Measurements from ENCODE around the gene PLCB4. TPM values are rescaled to one million over a fixed set of nuclear protein-coding genes. Genes with fewer than 3 reads are reported as not detected.
A peak's percentile ranks its signal among the peaks of the same experiment; 100 is the strongest.

PLCB4 gene
- total RNA-seq, 1 donor from 2014 or later = 1.1 TPM

DNA sequence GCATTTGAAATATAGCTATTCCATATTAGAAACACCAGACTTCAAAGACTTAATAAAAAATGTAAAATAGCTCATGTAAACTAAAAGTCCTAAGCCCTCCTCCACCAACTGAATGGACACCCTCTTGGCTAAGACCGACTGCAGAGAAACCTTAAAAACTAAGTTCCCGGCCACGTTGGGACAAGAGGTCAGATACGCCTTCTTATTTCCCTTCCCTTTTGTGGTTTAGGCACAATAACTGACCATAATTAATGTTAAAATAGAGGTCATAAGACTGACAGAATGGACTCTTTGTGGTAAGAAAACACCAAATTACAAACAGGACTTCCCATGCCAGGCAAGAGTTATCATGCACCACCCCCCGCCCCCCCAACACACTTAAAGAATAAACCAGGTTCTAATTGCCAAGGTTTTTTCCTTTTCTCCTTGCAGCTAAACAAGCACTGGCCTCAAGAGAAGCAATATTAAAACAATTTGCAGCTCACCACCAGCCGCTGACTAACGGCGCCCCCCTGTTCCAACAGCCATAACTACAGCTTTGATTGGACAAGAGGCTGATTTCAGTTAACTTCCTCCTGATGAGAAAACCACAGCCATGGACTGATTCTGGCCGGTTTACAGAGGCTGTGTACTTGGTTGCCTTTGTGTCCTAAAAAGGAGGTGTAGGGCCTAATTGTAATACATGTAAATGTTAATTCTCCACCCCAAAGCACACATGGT is 434.8 kb downstream of the PLCB4 start:
- ATAC-seq = no peak

- ATAC-seq = no peak
Measured at GRCh38 chr20:9506280-9506821, 437.5 kb downstream of the PLCB4 start.

DNA sequence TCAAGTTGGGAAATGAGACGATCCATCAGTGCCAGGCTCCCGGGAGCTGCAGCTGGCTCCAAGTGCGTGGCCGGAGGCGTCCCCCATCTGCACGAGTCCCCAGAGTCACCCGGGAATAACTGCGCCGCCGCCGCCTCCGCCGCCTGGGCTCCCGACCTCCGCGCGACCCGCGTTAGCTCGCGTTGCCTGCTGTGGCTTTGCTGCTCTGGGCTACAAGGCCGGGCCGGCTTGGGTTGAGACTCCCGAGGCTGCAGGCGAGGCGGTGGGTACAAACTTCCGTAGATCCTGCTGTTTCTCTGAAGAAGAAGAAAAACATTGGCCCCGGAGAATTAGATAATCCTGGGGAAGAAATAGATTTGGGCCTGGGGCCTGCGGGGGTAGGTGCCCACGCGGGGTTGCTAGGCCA is 438.1 kb downstream of the PLCB4 start:
- ATAC-seq = no peak

DNA sequence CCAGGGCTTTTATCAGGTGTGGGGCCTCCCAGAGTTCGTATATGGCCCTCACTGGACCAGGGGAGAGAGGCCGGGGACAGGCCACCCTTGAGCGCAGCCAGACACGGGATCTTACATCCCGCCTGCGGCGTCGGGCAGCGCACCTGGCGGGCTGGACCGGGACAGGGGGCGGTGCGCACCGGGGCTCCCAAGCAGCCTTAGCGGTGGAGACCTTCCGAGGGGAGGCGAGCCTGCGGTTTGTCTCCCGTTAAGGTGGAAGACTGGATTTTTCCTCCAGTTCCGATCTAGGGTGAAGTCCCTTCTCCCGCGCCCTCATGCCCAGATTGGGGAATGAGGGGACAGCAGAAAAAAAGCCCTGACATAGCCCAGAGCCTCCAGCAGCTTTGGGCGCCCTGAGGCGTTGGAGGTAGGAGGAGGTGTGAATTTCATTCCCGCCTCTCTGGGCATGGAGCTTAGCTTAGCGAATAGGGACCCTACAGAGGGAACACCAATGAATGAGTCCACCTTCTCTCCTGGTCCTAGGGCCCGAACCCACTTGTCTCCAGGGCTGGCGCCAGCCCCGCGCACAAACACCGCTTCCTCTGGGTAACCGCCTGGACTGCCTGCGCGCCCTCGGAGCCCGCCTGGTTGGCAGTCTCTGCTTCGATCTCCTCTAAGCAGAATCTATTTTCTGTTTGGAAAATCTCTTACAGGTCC is 438.8 kb downstream of the PLCB4 start:
- ATAC-seq = no peak

GRCh38 chr20:9508240-9508661 is 439.4 kb downstream of the PLCB4 start:
- ATAC-seq = no peak

DNA sequence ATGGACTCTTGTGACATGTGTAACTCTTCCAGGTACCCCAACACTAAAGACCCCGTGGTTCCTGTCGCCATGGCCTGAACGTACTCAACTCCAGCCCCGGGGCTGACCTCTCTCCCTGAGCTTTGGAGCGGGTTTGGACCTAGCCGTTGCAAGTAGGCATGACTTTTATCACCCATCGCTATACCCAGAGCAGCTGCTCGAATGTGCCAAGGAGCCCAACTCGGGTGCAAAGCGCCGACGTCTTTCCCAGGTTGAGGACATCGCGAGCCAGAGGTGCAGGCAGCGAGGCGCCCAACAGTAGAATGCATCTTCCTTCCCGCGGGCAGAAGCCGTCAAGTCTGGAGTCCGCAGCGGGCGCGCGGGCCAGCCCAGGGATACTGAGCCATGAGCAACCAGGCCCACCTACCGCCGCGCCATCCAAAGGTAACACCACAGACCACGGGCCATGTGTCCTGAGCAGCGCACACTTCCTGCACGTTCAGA is 439.9 kb downstream of the PLCB4 start:
- no peak for ATAC-seq

DNA sequence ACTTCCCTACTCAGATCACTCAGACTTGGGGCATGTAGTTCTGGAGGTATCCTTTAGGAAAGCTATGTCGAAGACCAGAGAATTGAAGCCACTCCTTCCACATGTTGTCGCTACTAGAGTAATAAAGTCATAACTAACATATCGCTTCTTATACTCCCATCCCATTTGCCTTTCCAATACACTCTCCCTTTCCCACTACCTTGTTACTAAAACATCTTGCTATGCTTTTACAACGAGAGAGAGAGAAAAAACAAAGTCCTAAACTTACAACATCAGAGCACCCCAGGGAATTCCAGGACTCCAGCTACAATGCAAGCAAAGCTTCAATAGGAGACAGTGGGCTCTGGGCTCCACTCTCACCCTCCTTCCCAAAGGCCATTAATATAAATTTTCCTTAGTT is 440.4 kb downstream of the PLCB4 start:
- no peak for ATAC-seq

- no peak for ATAC-seq
Measured at GRCh38 chr20:9510911-9511310, 442.0 kb downstream of the PLCB4 start.

DNA sequence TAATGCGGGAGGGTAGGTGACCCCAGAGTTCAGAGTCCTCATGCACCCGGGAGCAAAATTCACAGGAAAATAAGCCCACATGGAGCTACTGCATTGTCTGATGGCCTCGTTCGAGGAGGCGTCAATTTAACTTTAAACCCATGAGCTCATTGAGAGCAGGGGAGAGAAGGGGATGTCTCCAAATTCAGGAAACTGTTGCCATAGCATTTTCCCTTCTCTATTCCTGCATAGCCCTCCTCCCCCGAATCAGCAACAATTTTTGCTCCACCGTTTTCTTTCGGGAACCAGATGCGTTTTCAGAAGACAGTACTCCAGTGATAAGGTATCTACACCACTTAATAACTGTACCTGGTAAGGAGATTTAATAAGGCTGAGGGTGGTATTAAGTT is 445.2 kb downstream of the PLCB4 start:
- no peak for ATAC-seq

DNA sequence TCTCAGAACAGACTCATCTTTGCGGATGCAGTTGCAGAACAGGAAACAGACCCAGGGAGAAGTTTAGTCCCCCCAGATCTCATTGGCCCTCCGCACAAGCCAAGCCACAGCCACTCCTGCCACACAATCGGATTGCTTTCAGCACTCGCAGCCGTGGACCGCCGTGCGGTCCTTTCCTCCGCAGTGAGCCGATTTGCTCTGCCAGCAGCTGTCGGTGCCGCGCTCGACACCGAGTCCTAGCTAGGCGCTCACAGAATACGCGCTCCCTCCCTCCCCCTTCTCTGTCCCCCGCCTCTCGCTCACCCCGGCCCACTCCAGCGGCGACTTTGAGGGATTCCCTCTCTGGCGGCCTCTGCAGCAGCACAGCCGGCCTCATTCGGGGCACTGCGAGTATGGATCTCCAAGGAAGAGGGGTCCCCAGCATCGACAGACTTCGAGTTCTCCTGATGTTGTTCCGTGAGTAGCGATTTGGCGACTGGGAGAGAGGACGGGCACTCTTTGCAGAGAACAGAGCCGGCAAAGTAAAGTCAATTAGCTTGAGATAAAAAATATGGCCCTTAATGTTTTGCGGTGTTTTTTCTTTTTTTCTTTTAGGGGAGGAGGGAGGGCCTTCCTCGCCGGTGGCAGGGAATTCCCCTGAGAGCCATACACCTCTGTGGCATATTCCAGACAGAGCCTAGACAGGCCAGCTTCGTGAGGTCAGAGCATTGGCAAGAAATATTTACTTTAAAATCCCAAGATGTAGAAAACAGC is 445.8 kb downstream of the PLCB4 start, which contains the start of gene LAMP5:
LAMP5 (plus strand) TSS at position 130 of the 753 bp plus-strand sequence; CDS start at position 393, 263 bp downstream.
- peak; percentile 18 for ATAC-seq

- no peak for ATAC-seq
Measured at GRCh38 chr20:9515214-9515585, 446.3 kb downstream of the PLCB4 start.

GRCh38 chr20:9515741-9516233 is 446.9 kb downstream of the PLCB4 start:
- ATAC-seq = no peak

DNA sequence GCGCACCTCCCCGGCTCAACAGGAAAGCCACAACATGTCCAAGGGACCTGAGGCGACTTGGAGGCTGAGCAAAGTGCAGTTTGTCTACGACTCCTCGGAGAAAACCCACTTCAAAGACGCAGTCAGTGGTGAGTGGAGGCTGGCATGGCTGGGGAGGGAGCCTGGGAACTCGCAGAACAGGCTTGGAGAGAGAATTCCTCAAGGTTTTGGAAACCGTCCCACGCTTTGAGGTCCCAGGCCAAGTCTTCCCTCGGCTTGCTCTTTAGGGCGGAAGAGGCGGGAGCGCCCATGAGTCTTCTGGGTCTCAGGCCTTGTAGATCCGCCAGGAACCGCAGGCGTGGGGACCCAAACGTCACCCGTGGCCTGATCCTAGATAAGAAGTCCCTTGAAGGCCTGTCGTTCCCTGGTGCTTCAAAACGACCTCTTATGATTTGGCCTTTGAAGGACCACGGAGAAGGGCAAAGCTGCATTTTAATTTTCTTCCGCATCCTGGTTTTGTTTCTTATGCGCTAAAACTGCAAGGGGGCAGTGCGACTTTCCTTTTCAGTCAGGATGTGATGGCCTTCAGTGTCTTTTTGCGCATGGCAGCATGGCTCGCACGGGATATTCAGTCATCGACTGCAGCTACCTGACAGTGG is 447.5 kb downstream of the PLCB4 start:
- ATAC-seq = no peak

GRCh38 chr20:9517297-9518162 is 448.6 kb downstream of the PLCB4 start:
- ATAC-seq = no peak

DNA sequence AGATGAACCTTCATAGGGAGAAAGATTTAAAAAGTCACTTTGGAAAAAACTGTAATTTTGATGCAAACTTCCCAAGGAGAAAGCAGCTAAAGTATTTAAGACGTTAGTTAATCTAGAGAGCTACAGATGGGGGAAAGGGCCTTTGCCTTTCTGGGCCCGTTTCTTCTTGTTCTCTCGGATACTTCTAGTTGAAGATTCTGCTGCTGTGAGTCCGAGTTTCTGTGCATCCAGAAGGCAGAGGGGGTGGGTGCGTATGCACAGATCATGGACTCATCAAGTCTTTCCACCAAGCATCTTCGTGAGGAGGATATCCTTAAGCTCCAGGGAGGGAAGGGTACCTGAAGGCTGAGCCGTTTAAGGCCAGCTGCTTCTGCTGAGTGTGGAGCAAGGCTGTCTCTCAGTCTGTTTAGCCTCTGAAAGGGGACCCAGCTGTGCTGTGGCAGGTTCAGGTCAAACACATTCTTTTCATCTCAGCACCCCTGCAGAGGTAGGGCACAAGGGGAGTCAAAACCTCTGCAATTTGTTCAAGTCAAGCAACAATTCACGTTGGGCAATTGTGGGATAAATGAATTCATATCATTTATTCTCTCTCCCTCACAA is 449.8 kb downstream of the PLCB4 start:
- ATAC-seq = no peak

DNA sequence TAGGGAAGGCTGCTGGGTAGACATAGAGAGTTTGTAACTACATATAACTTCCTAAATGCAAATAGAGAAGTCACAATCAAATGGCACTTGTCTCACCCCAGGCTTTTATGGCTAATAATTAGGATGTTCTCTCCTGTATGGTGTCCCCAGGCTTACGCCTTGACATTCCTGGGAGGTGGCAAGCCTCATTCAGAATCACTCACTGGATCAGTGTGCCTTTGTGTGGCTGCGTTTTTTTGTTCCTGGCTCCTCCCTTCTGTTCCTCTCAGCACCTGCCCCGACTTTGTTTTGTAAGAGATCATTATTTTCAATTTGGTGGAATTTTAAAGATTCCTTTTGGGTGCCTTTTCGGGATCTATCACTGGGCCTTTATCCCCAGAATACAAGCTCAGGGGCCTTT is 451.2 kb downstream of the PLCB4 start:
- no peak for ATAC-seq

DNA sequence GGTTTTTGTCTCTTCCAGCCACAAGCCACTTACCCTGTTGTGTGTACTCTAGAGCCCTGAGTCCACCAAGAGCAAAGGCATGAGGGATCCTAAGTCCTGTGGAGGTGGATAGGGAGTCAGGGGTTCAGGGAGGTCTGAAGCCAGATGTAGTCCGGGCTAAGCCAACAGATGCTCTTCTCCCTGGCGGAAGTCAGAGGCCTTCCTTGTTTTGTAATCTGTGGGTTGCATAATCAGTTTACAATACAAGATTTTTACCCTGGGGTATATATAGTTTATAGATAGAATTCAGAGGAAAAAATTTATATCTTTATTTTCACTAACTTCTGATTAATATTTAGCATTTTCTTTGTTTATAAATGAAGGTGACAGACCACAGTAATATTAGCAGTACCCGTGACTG is 454.7 kb downstream of the PLCB4 start:
- ATAC-seq = no peak

All from esophagus mucosa (tissue), 1 donor.